ENCODE measurements around the gene HAT1. TPM values are rescaled to one million over a fixed set of nuclear protein-coding genes. Genes with fewer than 3 reads are reported as not detected.

Gene HAT1
- total RNA-seq, 1 experiment from 2014 or later: 58.9 TPM

- TF ChIP-seq FOXK1 (CRISPR knock-in tag; IDR thresholded peaks at IDR 0.05): peak; percentile 13; the same call in 1 of the 2 replicates
- TF ChIP-seq ZNF671 (CRISPR knock-in tag; IDR thresholded peaks at IDR 0.05): no peak
- no peak for TF ChIP-seq HMGA2 (CRISPR knock-in tag; IDR thresholded peaks at IDR 0.05)
- no peak for TF ChIP-seq NFYB (CRISPR knock-in tag; conservative IDR thresholded peaks at IDR 0.05; ENCODE audit: low read depth)
- TF ChIP-seq MXD4 (CRISPR knock-in tag; IDR thresholded peaks at IDR 0.05; ENCODE audit: borderline replicate concordance): no peak
- TF ChIP-seq FOXP1 (CRISPR knock-in tag; IDR thresholded peaks at IDR 0.05; ENCODE audit: borderline replicate concordance): peak; percentile 65; the same call in 1 of the 2 replicates
- TF ChIP-seq RELA (CRISPR knock-in tag; IDR thresholded peaks at IDR 0.05; ENCODE audit: borderline replicate concordance): no peak
- no peak for TF ChIP-seq E2F4 (CRISPR knock-in tag; IDR thresholded peaks at IDR 0.05; ENCODE audit: borderline replicate concordance, low read depth)
- no peak for TF ChIP-seq ZNF423 (CRISPR knock-in tag; IDR thresholded peaks at IDR 0.05)
- TF ChIP-seq E2F1 (CRISPR knock-in tag; IDR thresholded peaks at IDR 0.05): no peak
- TF ChIP-seq ZMAT4 (CRISPR knock-in tag; IDR thresholded peaks at IDR 0.05): no peak
- no peak for TF ChIP-seq JAZF1 (CRISPR knock-in tag; IDR thresholded peaks at IDR 0.05)
- no peak for TF ChIP-seq ZNF121 (CRISPR knock-in tag; IDR thresholded peaks at IDR 0.05)
- no peak for TF ChIP-seq NR2C2 (CRISPR knock-in tag; IDR thresholded peaks at IDR 0.05)
- TF ChIP-seq CREB1 (CRISPR knock-in tag; IDR thresholded peaks at IDR 0.05): no peak
- TF ChIP-seq SP1 (CRISPR knock-in tag; conservative IDR thresholded peaks at IDR 0.05): peak; percentile 32; the same call in 1 of the 2 replicates
- TF ChIP-seq ELF4 (CRISPR knock-in tag; IDR thresholded peaks at IDR 0.05; ENCODE audit: low read depth): peak; percentile 73; the same call in 1 of the 2 replicates
- no peak for TF ChIP-seq CREM (CRISPR knock-in tag; IDR thresholded peaks at IDR 0.05)
- TF ChIP-seq MAX (CRISPR knock-in tag; IDR thresholded peaks at IDR 0.05): peak; percentile 62; the same call in 1 of the 2 replicates
- TF ChIP-seq IRF1 (CRISPR knock-in tag; IDR thresholded peaks at IDR 0.05): no peak
- TF ChIP-seq NFATC4 (CRISPR knock-in tag; IDR thresholded peaks at IDR 0.05): no peak
- TF ChIP-seq HMGXB4 (CRISPR knock-in tag; IDR thresholded peaks at IDR 0.05): peak; percentile 46; the same call in 1 of the 2 replicates
- no peak for TF ChIP-seq ZNF219 (CRISPR knock-in tag; IDR thresholded peaks at IDR 0.05; ENCODE audit: borderline replicate concordance)
- no peak for TF ChIP-seq ZSCAN18 (CRISPR knock-in tag; IDR thresholded peaks at IDR 0.05)
- TF ChIP-seq TEAD1 (CRISPR knock-in tag; IDR thresholded peaks at IDR 0.05): peak; percentile 44; the same call in 1 of the 2 replicates
- TF ChIP-seq E2F5 (CRISPR knock-in tag; IDR thresholded peaks at IDR 0.05): peak; percentile 78
- no peak for TF ChIP-seq JUN (CRISPR knock-in tag; IDR thresholded peaks at IDR 0.05)
- peak; percentile 30; the same call in 1 of the 2 replicates for TF ChIP-seq FOXP4 (CRISPR knock-in tag; IDR thresholded peaks at IDR 0.05)
- TF ChIP-seq PRRX2 (CRISPR knock-in tag; IDR thresholded peaks at IDR 0.05): no peak
Measured at GRCh38 chr2:171893824-171894611, 28.2 kb upstream of the HAT1 start, which contains the start of gene SLC25A12 (continued).

All from WTC11 (cell line).